OCI-M2 (cell line): ENCODE measurements around the gene APBA1.

Experiments used
- DNase-seq: peaks from one replicate; lab custom pipeline; 2025; ENCODE audit not compliant: unreplicated experiment; lab: John Stamatoyannopoulos, UW

Gene APBA1

GRCh38 chr9:69535911-69536310 is 136.3 kb downstream of the APBA1 start:
- no peak for DNase-seq

- no peak for DNase-seq
These were observed 136.8 kb downstream of the APBA1 start for GRCh38 chr9:69535286-69535832.

GRCh38 chr9:69532396-69532795 is 139.8 kb downstream of the APBA1 start:
- no peak for DNase-seq

- DNase-seq: no peak
These were observed 144.7 kb downstream of the APBA1 start for GRCh38 chr9:69527454-69527853.

GRCh38 chr9:69526699-69527098 is 145.5 kb downstream of the APBA1 start:
- no peak for DNase-seq

GRCh38 chr9:69519470-69520240 is 152.5 kb downstream of the APBA1 start:
- no peak for DNase-seq

GRCh38 chr9:69516353-69517322 is 155.5 kb downstream of the APBA1 start:
- DNase-seq: no peak

GRCh38 chr9:69515810-69516209 is 156.4 kb downstream of the APBA1 start:
- DNase-seq: no peak

GRCh38 chr9:69513141-69513820 is 158.9 kb downstream of the APBA1 start:
- no peak for DNase-seq

- no peak for DNase-seq
These were observed 168.1 kb downstream of the APBA1 start for GRCh38 chr9:69504058-69504457.

GRCh38 chr9:69502671-69503301 is 169.4 kb downstream of the APBA1 start:
- no peak for DNase-seq

GRCh38 chr9:69500896-69501295 is 171.3 kb downstream of the APBA1 start:
- DNase-seq: no peak

GRCh38 chr9:69499959-69500358 is 172.2 kb downstream of the APBA1 start:
- DNase-seq: no peak

GRCh38 chr9:69499407-69499806 is 172.8 kb downstream of the APBA1 start:
- no peak for DNase-seq

- no peak for DNase-seq
These were observed 173.7 kb downstream of the APBA1 start for GRCh38 chr9:69498470-69498869.

GRCh38 chr9:69497816-69498215 is 174.4 kb downstream of the APBA1 start:
- DNase-seq: no peak

GRCh38 chr9:69496846-69497450 is 175.2 kb downstream of the APBA1 start:
- no peak for DNase-seq

GRCh38 chr9:69495296-69495695 is 176.9 kb downstream of the APBA1 start:
- no peak for DNase-seq

- no peak for DNase-seq
These were observed 177.4 kb downstream of the APBA1 start for GRCh38 chr9:69494763-69495162.

GRCh38 chr9:69494208-69494607 is 178.0 kb downstream of the APBA1 start:
- DNase-seq: no peak
